Natural killer cell (primary cell): ENCODE results near the gene PILRA. TPM values are rescaled to one million over a fixed set of nuclear protein-coding genes. Genes with fewer than 3 reads are reported as not detected.
A peak's percentile ranks its signal among the peaks of the same experiment; 100 is the strongest.

Experiments
- ATAC-seq, 3 donors: fragments of 150-1000 bp in 2 of 3; fragments of 200-7000 bp in 1 of 3; cut with Tn5 transposase; 1 replicate in 1 of 3; 2 replicates in 2 of 3; pipeline ENCODE4 v1.10.0; 2021; ENCODE audit warnings: mild to moderate bottlenecking in 2 of 3, moderate library complexity in 2 of 3
- DNase-seq, 2 donors: peaks; one replicate each; pipeline versions ENCODE4 v3.0.0 to v3.0.0-alpha.2; 2013 to 2021; ENCODE audit warnings: mixed read lengths in 1 of 2
- H3K27ac ChIP-seq: one replicate; pipeline ENCODE4 v1.5.1; 2013; ENCODE audit warnings: mild to moderate bottlenecking, low read length
- H3K27me3 ChIP-seq: one replicate; pipeline ENCODE4 v1.6.1; 2013; ENCODE audit warnings: low read length; ENCODE audit not compliant: control insufficient read depth, insufficient read depth
- H3K36me3 ChIP-seq: one replicate; pipeline ENCODE4 v1.6.1; 2013; ENCODE audit warnings: low read length; ENCODE audit not compliant: control insufficient read depth, insufficient read depth
- H3K4me1 ChIP-seq: one replicate; pipeline ENCODE4 v1.6.1; 2013; ENCODE audit warnings: low read length; ENCODE audit not compliant: control insufficient read depth, insufficient read depth
- H3K4me3 ChIP-seq: one replicate; pipeline ENCODE4 v1.5.1; 2013; ENCODE audit warnings: low read length
- H3K9me3 ChIP-seq: one replicate; pipeline ENCODE4 v1.6.1; 2013; ENCODE audit warnings: low read length; ENCODE audit not compliant: control insufficient read depth, insufficient read depth
- H3K27ac Mint-ChIP-seq, 2 donors: one replicate each; pipeline ENCODE4 v1.8.0; 2022; ENCODE audit warnings: mild to moderate bottlenecking in 2 of 2, mixed read lengths in 2 of 2, moderate library complexity in 1 of 2
- H3K27me3 Mint-ChIP-seq, 2 donors: one replicate each; pipeline ENCODE4 v1.8.0; 2022; ENCODE audit warnings: low read depth in 2 of 2, mixed read lengths in 2 of 2
- H3K36me3 Mint-ChIP-seq: one replicate; pipeline ENCODE4 v1.8.0; 2022; ENCODE audit warnings: mixed read lengths
- H3K4me1 Mint-ChIP-seq, 2 donors: one replicate each; pipeline ENCODE4 v1.8.0; 2022; ENCODE audit warnings: mixed read lengths in 2 of 2
- H3K4me3 Mint-ChIP-seq: one replicate; pipeline ENCODE4 v1.8.0; 2022; ENCODE audit warnings: mild to moderate bottlenecking, moderate library complexity, mixed read lengths
- H3K9me3 Mint-ChIP-seq, 2 donors: one replicate each; pipeline ENCODE4 v1.8.0; 2022; ENCODE audit warnings: mixed read lengths in 2 of 2
- CTCF ChIP-seq: fragments of 200-600 bp; IDR thresholded peaks from one replicate; pipeline ENCODE4 v1.8.0; 2022; ENCODE audit warnings: antibody characterized with exemption
- WGBS: methylation state at CpG from one replicate; pipeline ENCODE4 v1.1.7; 2013; ENCODE audit warnings: missing lambda C conversion rate; ENCODE audit not compliant: insufficient coverage; 5-methylcytosine and 5-hydroxymethylcytosine counted together
- intact Hi-C: fragments of 100-400 bp; cut with micrococcal nuclease; formaldehyde crosslinking; loops from one replicate; pipeline ENCODE4 v1.14.2; 2022
- total RNA-seq, 4 donors: library from RNA; stranded (reverse); fragments of 120-200 nt in 1 of 4; gene quantifications; one replicate each; pipeline versions ENCODE4 v1.2.3 to v1.2.4, GENCODE V29; 2013 to 2022

The PILRA gene
- total RNA-seq, 3 donors from 2014 or later (not counting 1 experiment from before 2014, with no cell fraction given), result 18.8 to 38.8 (median 29.4) TPM

GRCh38 chr7:100434297-100435144 is 61.2 kb downstream of the PILRA start:
- peaks cover 0 to under 1% of the 10 kb centered on the region in 2 donors for H3K27me3 Mint-ChIP-seq
- no peak overlapping the region for H3K4me3 ChIP-seq
- intact Hi-C loops, result no loop called here
- peaks cover 34 to 52% of the 10 kb centered on the region in 2 donors for H3K4me1 Mint-ChIP-seq
- ATAC-seq (no peak), DNase-seq (peak in 1 of 2 donors; percentile 32)
- H3K36me3 ChIP-seq, result peaks cover 24% of the 10 kb centered on the region
- TF ChIP-seq CTCF, result no peak
- H3K4me1 ChIP-seq, result peaks cover 52% of the 10 kb centered on the region
- peak overlapping the region; percentile 87 for H3K27ac ChIP-seq
- no peaks in the 10 kb centered on the region for H3K9me3 ChIP-seq
- peak overlapping the region; percentile 93 for H3K4me3 Mint-ChIP-seq
- 82% methylated on average over 22 of the region's 22 CpGs for WGBS
- H3K27ac Mint-ChIP-seq, result peak overlapping the region; percentile 98 to 99
- H3K36me3 Mint-ChIP-seq, result no peaks in the 10 kb centered on the region
- H3K27me3 ChIP-seq, result no peaks in the 10 kb centered on the region
- no peaks in the 10 kb centered on the region for H3K9me3 Mint-ChIP-seq

- Mint-ChIP-seq H3K4me1 (peaks cover 30 to 45% of the 10 kb centered on the region in 2 donors), H3K27me3 (no peaks in the 10 kb centered on the region), H3K4me3 (peak overlapping the region; percentile 96), H3K9me3 (no peaks in the 10 kb centered on the region), H3K27ac (peak overlapping the region; percentile 98 to 99), H3K36me3 (no peaks in the 10 kb centered on the region)
- Histone ChIP-seq H3K27me3 (no peaks in the 10 kb centered on the region), H3K36me3 (peaks cover 24% of the 10 kb centered on the region), H3K4me1 (peaks cover 47% of the 10 kb centered on the region), H3K4me3 (peak overlapping the region; percentile 76), H3K9me3 (no peaks in the 10 kb centered on the region), H3K27ac (peak overlapping the region; percentile 87)
- 2% methylated on average over 81 of the region's 81 CpGs for WGBS
- DNase-seq (peak; percentile 33 to 77), ATAC-seq (peak; percentile 14 to 37 (median 28))
- TF ChIP-seq CTCF, result no peak
- intact Hi-C loops, result no loop called here
Observed at GRCh38 chr7:100435401-100436304, 62.4 kb downstream of the PILRA start.

DNA sequence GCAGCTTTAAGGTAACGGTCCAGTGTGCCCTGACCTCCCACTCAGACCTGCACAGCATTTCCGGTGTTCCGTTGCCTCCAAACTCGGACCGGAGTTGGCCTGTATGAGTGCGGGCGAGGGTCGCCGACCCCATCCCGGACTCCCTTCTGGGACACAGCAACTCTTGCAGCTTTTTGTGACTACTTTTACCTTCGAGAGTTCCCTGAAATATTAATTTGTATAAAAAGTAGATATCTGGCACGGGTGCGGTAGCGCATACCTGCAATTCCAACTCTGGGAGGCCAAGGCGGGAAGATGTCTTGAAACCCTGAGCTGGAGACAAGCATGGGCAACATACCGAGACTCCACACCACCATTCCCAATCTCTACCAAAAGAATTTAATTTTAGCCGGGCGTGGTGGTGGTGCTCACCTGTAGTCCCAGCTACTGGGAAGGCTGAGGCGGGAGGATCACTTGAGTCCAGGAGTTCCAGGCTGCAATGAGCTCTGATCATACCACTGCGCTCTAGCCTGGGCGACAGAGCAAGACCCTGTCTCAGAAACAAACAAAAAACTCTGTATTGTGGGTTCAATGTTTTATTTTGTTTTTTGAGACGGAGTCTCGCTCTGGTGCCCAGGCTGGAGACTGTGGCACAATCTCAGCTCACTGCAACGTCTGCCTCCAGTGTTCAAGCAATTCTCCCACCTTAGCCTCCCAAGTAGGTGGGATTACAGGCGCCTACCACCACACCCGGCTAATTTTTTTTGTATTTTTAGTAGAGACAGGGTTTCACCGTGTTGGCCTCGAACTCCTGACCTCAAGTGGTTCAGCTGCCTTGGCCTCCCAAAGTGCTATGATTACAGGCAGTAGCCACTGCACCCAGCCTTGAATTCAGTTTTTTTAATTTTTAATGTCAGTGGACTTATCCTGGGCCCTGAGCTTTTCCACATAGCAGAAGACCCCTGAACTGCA is 64.1 kb downstream of the PILRA start:
- no peak for TF ChIP-seq CTCF
- Histone ChIP-seq H3K27me3 (no peaks in the 10 kb centered on the region), H3K9me3 (no peaks in the 10 kb centered on the region), H3K4me1 (peaks cover 31% of the 10 kb centered on the region), H3K36me3 (peaks cover 21% of the 10 kb centered on the region), H3K4me3 (no peak overlapping the region), H3K27ac (no peak overlapping the region)
- Mint-ChIP-seq H3K36me3 (no peaks in the 10 kb centered on the region), H3K9me3 (no peaks in the 10 kb centered on the region), H3K27ac (peak overlapping the region in 1 of 2 donors; percentile 99), H3K4me1 (peaks cover 23 to 27% of the 10 kb centered on the region in 2 donors), H3K4me3 (peak overlapping the region; percentile 52), H3K27me3 (no peaks in the 10 kb centered on the region)
- intact Hi-C loops, result no loop called here
- 94% methylated on average over 28 of the region's 28 CpGs for WGBS
- DNase-seq (no peak), ATAC-seq (no peak)
